Effector memory CD8-positive, alpha-beta T cell (primary cell): ENCODE results near the gene PER1.

ENCODE experiments used
- ATAC-seq: fragments of 150-1000 bp; cut with Tn5 transposase; replicated peaks from 2 replicates; pipeline ENCODE4 v1.10.0; 2021; ENCODE audit warnings: mild to moderate bottlenecking, moderate library complexity
- DNase-seq, 3 experiments: peaks; one replicate each; pipeline ENCODE4 v3.0.0; 2021
- H3K27ac Mint-ChIP-seq, 2 donors: one replicate each; pipeline ENCODE4 v1.8.0; 2022; ENCODE audit warnings: mild to moderate bottlenecking in 2 of 2, mixed read lengths in 2 of 2, moderate library complexity in 2 of 2
- H3K27me3 Mint-ChIP-seq, 2 donors: one replicate each; pipeline ENCODE4 v1.8.0; 2022; ENCODE audit warnings: mixed read lengths in 2 of 2
- H3K36me3 Mint-ChIP-seq: one replicate; pipeline ENCODE4 v1.8.0; 2022; ENCODE audit warnings: mild to moderate bottlenecking, moderate library complexity, mixed read lengths; ENCODE audit not compliant: insufficient read depth
- H3K4me1 Mint-ChIP-seq, 2 donors: one replicate each; pipeline ENCODE4 v1.8.0; 2022; ENCODE audit warnings: low read depth in 2 of 2, mixed read lengths in 2 of 2
- H3K4me3 Mint-ChIP-seq, 2 donors: one replicate each; pipeline ENCODE4 v1.8.0; 2022; ENCODE audit warnings: mild to moderate bottlenecking in 2 of 2, mixed read lengths in 2 of 2, moderate library complexity in 2 of 2
- H3K9me3 Mint-ChIP-seq, 2 donors: one replicate each; pipeline ENCODE4 v1.8.0; 2022; ENCODE audit warnings: mixed read lengths in 2 of 2

The PER1 gene

DNA sequence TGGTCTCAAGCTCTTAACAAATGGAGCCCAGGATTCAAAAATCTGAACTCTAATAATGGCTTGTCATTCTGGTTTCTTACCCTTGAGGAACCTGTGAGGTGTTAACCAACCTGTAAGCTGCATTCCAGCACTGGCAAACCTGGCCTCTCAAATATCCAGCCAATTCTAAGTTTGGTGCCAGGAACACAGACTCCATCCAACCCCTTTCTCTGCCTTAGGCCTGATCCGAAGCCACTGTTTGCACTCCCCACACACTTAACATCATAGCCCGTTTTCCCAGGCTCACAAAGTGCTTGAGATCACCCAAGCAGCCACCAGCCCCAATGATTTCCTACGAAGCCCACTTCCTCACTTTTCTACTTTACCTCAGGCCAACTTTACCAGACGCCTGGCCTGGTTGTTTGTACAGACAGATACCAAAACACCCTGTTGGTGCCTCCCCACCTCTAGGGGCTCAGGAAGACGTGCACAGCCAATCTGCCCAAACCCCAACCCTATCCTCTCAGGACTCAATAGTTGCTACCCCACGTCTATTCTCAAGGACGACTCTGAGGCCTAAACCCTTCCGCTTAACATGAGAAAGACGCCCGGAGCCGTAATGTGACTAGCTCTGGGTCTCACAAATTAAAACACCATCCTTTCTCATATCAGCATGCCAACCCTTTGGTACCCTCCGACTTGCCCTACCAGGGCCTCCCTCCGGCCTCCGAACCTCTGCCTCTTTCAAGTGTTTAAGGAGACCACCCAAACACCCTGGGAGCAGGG, 3.2 kb upstream of the PER1 start:
- Mint-ChIP-seq H3K36me3 (peaks cover 22% of the 10 kb centered on the region), H3K4me3 (no peak overlapping the region), H3K9me3 (no peaks in the 10 kb centered on the region), H3K4me1 (peaks cover 33 to 48% of the 10 kb centered on the region in 2 donors), H3K27ac (no peak overlapping the region), H3K27me3 (no peaks in the 10 kb centered on the region)
- peak in 2 of 3 experiments; percentile 32 to 35 for DNase-seq
- ATAC-seq = no peak

DNA sequence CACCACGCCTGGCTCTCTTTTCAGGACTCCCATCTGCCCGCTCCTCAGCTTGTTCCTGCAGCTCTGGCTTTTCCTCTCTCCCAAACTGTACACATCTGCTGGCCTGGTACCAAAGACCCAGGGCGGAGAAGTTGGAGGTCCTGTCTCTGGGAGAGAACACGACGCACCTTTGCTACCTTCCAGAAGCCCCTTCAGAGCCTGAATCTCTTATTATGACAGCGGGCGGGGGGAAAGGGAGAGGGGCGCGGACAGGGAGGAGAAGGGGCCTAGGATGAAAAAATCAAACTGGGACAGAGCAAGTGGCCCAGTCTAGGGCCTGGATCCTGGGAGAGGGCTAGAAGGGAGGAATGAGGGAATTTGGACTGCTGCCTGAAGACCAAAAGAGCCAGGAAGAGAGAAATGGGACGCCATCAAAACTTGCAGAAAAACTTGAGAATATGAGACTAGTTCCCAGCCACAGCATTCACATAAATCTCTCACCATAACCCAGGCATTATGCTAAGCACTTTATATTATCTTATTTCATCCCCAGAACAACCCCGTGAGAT, 2.5 kb upstream of the PER1 start:
- DNase-seq = no peak
- Mint-ChIP-seq H3K9me3 (no peaks in the 10 kb centered on the region), H3K36me3 (peaks cover 18% of the 10 kb centered on the region), H3K4me1 (peaks cover 28 to 49% of the 10 kb centered on the region in 2 donors), H3K27ac (no peak overlapping the region), H3K27me3 (no peaks in the 10 kb centered on the region), H3K4me3 (no peak overlapping the region)
- no peak for ATAC-seq

GRCh38 chr17:8153957-8154607, 1.9 kb upstream of the PER1 start:
- H3K4me1 Mint-ChIP-seq = peaks cover 22 to 50% of the 10 kb centered on the region in 2 donors

GRCh38 chr17:8153525-8153956, 1.3 kb upstream of the PER1 start:
- DNase-seq = no peak
- Mint-ChIP-seq H3K4me3 (no peak overlapping the region), H3K9me3 (no peaks in the 10 kb centered on the region), H3K27me3 (no peaks in the 10 kb centered on the region), H3K36me3 (peaks cover 8% of the 10 kb centered on the region), H3K27ac (no peak overlapping the region), H3K4me1 (peaks cover 18 to 47% of the 10 kb centered on the region in 2 donors)
- ATAC-seq = no peak

More at GRCh38 chr17:8153957-8154607, 1.9 kb upstream of the PER1 start:
- ATAC-seq (peak; percentile 8), DNase-seq (peak; percentile 94 to 96 (median 95))
- Mint-ChIP-seq H3K27ac (no peak overlapping the region), H3K9me3 (no peaks in the 10 kb centered on the region), H3K36me3 (peaks cover 13% of the 10 kb centered on the region), H3K4me3 (no peak overlapping the region), H3K27me3 (no peaks in the 10 kb centered on the region)

GRCh38 chr17:8153031-8153451, 837 bp upstream of the PER1 start:
- no peak for ATAC-seq
- no peak overlapping the region for H3K27ac Mint-ChIP-seq
- H3K4me3 Mint-ChIP-seq = no peak overlapping the region
- H3K9me3 Mint-ChIP-seq = no peaks in the 10 kb centered on the region
- H3K36me3 Mint-ChIP-seq = peaks cover 3% of the 10 kb centered on the region
- H3K27me3 Mint-ChIP-seq = no peaks in the 10 kb centered on the region
- DNase-seq = peak in 1 of 3 experiments; percentile 10
- H3K4me1 Mint-ChIP-seq = peaks cover 14 to 45% of the 10 kb centered on the region in 2 donors

DNA sequence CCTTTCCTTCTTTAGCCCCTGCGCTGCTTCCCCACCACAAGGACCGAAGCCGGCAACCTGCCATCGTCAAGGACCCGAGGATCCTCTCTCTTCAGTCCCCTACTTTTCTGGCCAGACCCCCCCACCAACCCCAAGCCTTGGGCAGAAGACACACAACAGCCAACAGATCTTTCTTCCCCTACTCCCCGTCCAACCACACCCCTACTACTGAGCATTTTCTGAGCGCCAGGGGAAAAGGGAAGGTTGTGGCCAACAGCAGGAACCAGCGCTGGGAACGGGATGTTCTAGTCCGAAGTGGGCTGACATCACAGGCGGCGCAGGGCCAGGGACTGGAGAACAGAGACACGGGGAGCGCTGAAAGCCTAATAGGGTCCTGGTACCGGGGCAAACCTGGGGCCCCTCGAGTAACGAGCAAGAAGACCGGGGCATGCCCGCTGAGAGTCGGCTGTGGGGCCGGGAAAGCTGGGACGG, 528 bp downstream of the PER1 start:
- no peaks in the 10 kb centered on the region for H3K9me3 Mint-ChIP-seq
- no peak overlapping the region for H3K27ac Mint-ChIP-seq
- no peaks in the 10 kb centered on the region for H3K27me3 Mint-ChIP-seq
- no peaks in the 10 kb centered on the region for H3K36me3 Mint-ChIP-seq
- DNase-seq = peak in 2 of 3 experiments; percentile 39 to 60
- H3K4me1 Mint-ChIP-seq = peaks cover 17 to 53% of the 10 kb centered on the region in 2 donors
- H3K4me3 Mint-ChIP-seq = no peak overlapping the region
- no peak for ATAC-seq

DNA sequence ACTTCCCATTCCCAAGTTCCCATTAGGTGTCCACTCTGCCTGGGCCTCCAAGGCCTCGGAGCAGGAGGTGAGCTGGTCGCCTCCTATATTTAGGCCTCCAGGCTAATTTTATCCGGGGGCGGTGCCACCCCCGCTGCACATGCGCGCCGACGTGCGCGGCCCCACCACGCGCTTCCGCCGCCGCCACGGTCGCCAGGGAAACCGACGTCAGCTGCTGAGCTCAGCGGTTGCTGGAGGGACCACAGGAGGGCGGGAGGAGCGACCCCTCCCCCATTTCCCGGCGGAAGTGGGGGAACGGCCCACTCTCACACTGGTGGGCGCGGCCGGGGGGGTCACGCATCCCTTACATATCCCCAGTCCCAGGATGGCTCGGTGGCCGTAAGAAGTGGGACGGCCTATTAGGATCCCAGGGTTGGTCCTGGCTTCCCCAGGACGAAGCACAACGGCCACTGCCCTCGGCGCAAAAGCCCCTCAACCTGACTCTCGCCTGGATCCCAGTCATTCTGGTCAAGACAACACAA, 1.0 kb downstream of the PER1 start:
- peak; percentile 49 for ATAC-seq
- Mint-ChIP-seq H3K9me3 (no peaks in the 10 kb centered on the region), H3K4me1 (peaks cover 19 to 54% of the 10 kb centered on the region in 2 donors), H3K36me3 (no peaks in the 10 kb centered on the region), H3K27ac (no peak overlapping the region), H3K27me3 (no peaks in the 10 kb centered on the region), H3K4me3 (no peak overlapping the region)
- peak; percentile 90 to 93 (median 92) for DNase-seq

- DNase-seq (peak in 1 of 3 experiments; percentile 12), ATAC-seq (no peak)
- Mint-ChIP-seq H3K9me3 (no peaks in the 10 kb centered on the region), H3K27me3 (no peaks in the 10 kb centered on the region), H3K4me3 (no peak overlapping the region), H3K36me3 (no peaks in the 10 kb centered on the region), H3K4me1 (peaks cover 19 to 57% of the 10 kb centered on the region in 2 donors), H3K27ac (no peak overlapping the region)
Observed at GRCh38 chr17:8150194-8151119, 1.7 kb downstream of the PER1 start.

GRCh38 chr17:8149419-8150193, 2.6 kb downstream of the PER1 start:
- no peak for ATAC-seq
- Mint-ChIP-seq H3K27ac (no peak overlapping the region), H3K4me3 (no peak overlapping the region), H3K9me3 (no peaks in the 10 kb centered on the region), H3K27me3 (no peaks in the 10 kb centered on the region), H3K4me1 (peaks cover 19 to 57% of the 10 kb centered on the region in 2 donors), H3K36me3 (no peaks in the 10 kb centered on the region)
- DNase-seq = no peak

DNA sequence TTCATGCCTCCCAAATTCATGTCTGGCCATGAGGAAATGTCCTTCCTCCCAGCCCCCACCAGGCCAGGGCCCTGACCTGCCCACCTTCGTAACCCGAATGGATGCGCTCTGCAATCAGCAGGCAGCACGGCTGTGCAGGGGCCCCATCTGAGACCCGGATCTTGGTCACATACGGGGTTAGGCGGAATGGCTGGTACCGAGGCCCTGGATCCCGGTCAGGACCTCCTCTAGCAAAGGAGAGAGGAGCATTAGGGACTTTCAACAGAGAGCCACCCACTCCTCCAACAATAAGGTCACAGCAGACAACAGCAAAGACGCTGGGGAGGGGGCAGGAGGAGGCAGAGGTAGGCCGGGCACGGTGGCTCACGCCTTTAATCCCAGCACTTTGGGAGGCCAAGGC, 3.6 kb downstream of the PER1 start:
- H3K27ac Mint-ChIP-seq = no peak overlapping the region
- peaks cover 19 to 59% of the 10 kb centered on the region in 2 donors for H3K4me1 Mint-ChIP-seq
- no peaks in the 10 kb centered on the region for H3K27me3 Mint-ChIP-seq
- no peaks in the 10 kb centered on the region for H3K36me3 Mint-ChIP-seq
- H3K9me3 Mint-ChIP-seq = no peaks in the 10 kb centered on the region
- DNase-seq (peak in 1 of 3 experiments; percentile 8), ATAC-seq (no peak)
- H3K4me3 Mint-ChIP-seq = peak overlapping the region in 1 of 2 donors; percentile 58

DNA sequence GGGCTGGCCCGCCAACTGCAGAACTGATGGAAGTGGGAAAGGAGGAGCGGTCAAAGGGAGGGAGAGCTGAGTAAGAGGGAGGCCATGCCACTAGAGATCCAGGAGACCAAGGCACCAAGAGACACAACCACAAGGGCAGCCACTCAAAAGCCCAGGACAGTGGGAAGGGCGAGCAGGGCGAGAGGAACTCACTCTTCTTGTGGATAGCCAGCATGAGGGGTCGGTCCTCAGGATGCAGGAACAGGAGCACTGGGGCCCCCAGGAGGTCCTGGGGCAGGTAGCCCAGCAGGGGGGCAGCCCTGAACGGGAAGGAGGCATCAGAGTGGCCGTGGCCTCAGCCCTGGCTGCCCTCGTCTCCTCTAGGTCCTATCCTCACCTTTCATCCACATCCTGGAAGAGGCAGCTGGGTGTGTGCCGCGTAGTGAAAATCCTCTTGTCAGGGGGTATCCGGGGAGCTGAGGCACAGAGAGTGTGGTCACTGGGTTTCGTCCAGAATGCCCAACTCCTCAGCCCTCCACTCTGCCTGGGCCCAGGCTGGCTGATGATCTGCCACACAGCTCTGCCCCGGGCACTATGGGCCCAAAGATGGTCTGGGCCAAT, 4.3 kb downstream of the PER1 start:
- Mint-ChIP-seq H3K27me3 (no peaks in the 10 kb centered on the region), H3K4me3 (peak overlapping the region in 1 of 2 donors; percentile 74), H3K4me1 (peaks cover 19 to 52% of the 10 kb centered on the region in 2 donors), H3K9me3 (no peaks in the 10 kb centered on the region), H3K27ac (peak overlapping the region in 1 of 2 donors; percentile 79), H3K36me3 (no peaks in the 10 kb centered on the region)
- no peak for DNase-seq
- no peak for ATAC-seq
